Epithelial cell of proximal tubule (primary cell): ENCODE data around the gene RAE1. TPM values are rescaled to one million over a fixed set of nuclear protein-coding genes. Genes with fewer than 3 reads are reported as not detected.

Source experiments
- DNase-seq: peaks from one replicate; pipeline ENCODE4 v3.0.0-alpha.2; 2011; ENCODE audit warnings: low read depth
- H3K4me3 ChIP-seq: 2 replicates; pipeline ENCODE4 v1.5.1; 2011; ENCODE audit warnings: low read depth, mild to moderate bottlenecking, low read length
- total RNA-seq: library from RNA; depleted of rRNA; stranded (reverse); fragments of >200 nt; gene quantifications from 2 replicates; pipeline ENCODE4 v1.2.3, GENCODE V29; 2015
- TF ChIP-seq, protein P1 (sequence below): conservative IDR thresholded peaks from 2 replicates; pipeline ENCODE4 v1.5.1; 2012; ENCODE audit warnings: low read depth, mild to moderate bottlenecking, low read length

Gene RAE1
- total RNA-seq, 1 donor from 2014 or later, result 74.3 TPM

DNA sequence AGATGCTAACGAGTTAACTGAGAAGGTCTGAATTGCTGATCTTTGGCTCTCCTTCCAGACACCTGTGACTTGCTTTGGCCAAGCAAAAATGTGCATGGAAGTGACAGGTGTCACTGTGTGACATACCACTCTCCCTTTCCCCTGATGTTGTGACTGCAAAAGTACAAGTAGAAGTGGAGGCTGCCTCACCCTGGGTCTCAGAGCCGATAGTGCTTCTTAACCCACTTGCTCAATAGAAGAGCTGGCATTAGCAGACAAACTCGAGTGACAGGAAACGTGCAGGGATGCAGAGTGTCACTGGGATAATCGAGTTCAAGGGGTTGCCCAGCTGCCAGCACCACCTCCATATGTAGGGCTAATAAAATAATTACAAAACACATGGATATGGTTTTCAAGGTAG, 37.8 kb upstream of the RAE1 start:
- TF ChIP-seq, protein P1, sequence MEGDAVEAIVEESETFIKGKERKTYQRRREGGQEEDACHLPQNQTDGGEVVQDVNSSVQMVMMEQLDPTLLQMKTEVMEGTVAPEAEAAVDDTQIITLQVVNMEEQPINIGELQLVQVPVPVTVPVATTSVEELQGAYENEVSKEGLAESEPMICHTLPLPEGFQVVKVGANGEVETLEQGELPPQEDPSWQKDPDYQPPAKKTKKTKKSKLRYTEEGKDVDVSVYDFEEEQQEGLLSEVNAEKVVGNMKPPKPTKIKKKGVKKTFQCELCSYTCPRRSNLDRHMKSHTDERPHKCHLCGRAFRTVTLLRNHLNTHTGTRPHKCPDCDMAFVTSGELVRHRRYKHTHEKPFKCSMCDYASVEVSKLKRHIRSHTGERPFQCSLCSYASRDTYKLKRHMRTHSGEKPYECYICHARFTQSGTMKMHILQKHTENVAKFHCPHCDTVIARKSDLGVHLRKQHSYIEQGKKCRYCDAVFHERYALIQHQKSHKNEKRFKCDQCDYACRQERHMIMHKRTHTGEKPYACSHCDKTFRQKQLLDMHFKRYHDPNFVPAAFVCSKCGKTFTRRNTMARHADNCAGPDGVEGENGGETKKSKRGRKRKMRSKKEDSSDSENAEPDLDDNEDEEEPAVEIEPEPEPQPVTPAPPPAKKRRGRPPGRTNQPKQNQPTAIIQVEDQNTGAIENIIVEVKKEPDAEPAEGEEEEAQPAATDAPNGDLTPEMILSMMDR, result no peak
- DNase-seq, result no peak

DNA sequence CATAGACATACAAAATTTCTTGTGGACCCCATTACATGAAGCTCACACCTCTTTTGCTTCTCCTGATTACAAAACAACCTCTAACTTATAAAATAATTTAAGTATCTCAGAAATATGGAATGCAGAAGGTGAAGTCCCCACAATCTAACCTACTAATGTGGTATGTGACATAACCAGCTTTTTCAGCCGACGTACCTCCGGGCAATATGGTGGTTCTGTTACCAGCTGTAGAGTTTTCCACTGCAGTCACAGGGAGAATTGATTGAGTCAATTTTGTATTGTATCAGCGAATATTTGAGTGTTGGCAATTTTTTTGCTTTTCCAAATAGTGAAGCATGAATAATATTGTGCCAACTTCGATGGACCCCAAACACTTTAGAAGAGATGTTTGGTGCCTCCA, 37.1 kb upstream of the RAE1 start:
- TF ChIP-seq, protein P1, result no peak
- no peak overlapping the region for H3K4me3 ChIP-seq
- DNase-seq, result no peak

More for the DNA sequence above, 37.8 kb upstream of the RAE1 start:
- no peak overlapping the region for H3K4me3 ChIP-seq

DNA sequence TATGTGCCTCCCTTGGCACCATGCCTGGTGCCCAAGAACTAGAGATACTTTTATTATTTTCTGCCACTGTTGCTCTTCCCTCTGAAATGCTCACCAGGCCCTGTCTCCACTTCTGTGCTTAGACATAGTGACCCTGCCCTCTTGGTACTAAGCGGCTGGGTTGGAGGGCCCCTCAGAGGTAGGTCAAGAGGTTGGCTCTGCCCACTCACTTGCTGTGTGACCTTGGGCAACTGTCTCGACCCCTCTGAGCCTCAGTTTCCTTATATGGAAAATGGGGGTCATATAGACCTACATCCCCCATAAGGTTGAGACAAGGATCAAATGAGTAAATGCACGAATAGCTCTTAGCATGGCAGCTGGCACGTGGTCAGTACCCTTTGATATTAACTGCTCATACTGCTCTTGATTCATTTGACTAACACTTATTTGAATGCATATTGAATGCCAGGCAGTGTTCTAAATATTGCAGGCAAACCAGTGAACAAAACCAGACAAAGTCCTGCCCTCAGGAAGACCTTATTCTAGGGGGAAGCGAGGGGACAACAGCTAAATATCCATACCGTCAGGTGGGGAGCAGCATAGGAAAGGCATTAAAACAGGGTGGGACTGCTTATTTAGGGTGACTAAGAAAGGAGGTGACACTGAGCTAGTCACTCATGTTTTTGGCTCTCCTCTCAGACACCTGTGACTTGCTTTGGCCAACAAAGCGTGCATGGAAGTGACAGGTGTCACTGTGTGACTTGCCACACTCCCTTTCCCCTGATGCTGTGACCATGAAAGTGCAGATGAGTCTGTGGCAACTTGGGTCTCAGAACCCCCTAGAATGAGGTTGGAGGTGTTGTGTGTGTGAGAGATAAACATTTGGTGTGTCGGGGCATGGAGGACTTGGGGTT, 35.7 kb upstream of the RAE1 start:
- no peak overlapping the region for H3K4me3 ChIP-seq
- TF ChIP-seq, protein P1, result no peak
- no peak for DNase-seq

DNA sequence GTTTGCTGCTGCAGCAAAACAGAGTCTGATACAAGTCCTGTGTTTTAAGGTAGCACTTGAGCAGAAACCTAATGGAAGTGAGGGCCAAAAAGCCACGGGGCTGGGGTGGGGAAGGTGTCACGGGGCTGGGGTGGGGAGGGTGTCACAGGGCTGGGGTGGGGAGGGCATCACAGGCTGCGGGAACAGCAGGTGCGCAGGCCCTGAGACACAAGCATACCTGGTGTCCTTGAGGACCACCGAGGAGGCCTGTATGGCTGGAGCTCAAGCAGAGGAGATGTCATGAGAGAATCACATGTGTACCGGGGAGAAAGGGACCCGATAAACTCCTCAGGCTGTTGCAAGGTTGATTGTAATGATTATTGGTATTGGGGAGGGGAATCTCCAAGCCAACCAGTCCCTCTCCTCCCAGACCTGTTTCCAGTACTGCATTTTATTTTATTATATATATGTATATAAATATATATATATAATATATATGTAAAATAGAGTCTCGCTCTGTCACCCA, 35.0 kb upstream of the RAE1 start:
- no peak overlapping the region for H3K4me3 ChIP-seq
- TF ChIP-seq, protein P1, result no peak
- no peak for DNase-seq

DNA sequence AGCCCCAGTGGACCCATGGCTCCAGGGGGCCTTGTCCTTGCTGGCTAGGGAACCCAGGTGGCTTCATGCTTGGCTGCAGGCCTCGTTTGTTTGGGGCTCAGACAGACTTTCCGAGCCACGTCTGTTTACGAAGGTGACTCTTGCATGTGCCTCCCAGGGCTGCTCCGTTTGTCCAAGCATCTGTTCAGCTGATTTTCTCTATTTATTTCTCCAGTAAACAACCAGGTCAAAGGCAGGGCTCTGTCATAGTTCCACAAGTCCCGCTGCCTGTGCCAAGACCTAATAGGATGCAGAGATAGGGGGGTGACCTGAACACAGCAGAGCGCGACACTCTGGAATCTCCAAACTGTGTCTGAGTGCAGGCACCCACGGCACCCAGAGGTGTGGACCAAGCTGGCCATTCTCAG, 34.3 kb upstream of the RAE1 start:
- no peak overlapping the region for H3K4me3 ChIP-seq
- TF ChIP-seq, protein P1, result no peak
- DNase-seq, result no peak

DNA sequence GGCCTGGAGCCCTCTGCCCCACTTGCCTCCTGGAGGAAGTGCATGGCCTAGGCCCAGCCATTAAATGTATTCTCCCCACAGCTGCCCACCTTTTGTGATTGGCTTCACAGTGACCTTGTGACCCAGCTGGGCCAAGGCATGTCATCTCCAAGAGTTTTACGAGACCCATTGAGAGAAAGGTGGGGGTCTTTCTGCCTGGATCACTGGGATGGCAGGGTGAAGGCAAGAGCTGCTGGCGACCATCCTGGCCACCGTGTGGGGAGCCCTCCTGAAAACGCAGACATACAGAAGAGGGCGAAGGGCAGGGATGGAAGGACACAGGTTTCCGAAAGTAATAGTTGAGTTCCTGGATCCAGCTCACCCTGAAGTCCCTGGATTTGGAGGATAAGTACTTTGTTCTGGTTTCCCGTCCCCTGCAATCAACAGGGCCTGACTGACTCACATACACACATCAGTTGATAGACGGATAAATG, 33.7 kb upstream of the RAE1 start:
- TF ChIP-seq, protein P1, result no peak
- H3K4me3 ChIP-seq, result no peak overlapping the region
- no peak for DNase-seq
